ENCODE measurements around the gene ACVR2B. TPM values are rescaled to one million over a fixed set of nuclear protein-coding genes. Genes with fewer than 3 reads are reported as not detected.

The ACVR2B gene
- total RNA-seq, 1 donor from 2014 or later = 10.4 TPM

DNA sequence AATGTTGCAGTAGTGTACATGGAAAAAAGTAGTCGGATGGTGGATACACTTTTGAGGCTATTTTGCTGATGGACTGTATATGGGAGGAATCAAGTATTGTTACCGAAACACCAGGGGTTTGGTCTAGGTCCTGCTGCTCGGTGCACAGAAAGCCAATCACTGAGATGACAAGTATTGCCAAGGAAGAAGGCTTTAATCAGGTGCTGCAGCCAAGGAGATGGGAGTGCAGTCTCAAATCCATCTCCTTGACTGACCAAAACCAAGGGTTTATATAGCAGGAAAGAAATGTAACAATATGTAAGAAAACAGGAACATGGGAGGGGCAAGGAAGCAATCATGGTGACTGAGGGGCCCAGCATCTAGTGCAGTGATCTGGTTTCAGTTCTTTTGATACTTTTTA is 2.8 kb upstream of the ACVR2B start:
- Mint-ChIP-seq H3K4me1 (ENCODE audit: low read depth) (peaks cover 10% of the 10 kb centered on the region), H3K4me3 (no peak overlapping the region), H3K36me3 (ENCODE audit: low read depth) (no peaks in the 10 kb centered on the region), H3K27ac (no peak overlapping the region), H3K27me3 (ENCODE audit: insufficient read depth) (peaks cover 16% of the 10 kb centered on the region), H3K9me3 (peaks cover 5% of the 10 kb centered on the region)
- no peak for DNase-seq (ENCODE audit: low spot score)
- intact Hi-C loops (cut with micrococcal nuclease) = loop anchor here (5.0 to 10.0 kb wide), 3 partner anchors 244 to 459 kb away; partner anchors contain the start of genes OXSR1 and VILL

DNA sequence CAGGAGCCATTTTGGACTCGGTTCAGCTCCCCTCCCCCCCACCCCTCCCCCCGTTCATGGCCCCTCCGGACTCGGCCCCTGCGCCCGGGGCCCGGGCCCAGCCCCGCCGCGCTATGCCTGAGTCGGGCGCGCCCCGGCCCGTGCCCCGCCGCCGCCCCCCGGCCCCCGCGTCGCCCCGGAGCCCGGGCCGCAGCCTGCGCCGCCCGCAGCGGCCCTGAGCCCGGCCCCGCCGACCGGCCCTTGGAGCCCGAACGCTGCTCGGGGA is 155 bp downstream of the ACVR2B start:
- H3K27me3 Mint-ChIP-seq (ENCODE audit: insufficient read depth) = peaks cover 15% of the 10 kb centered on the region
- H3K4me1 Mint-ChIP-seq (ENCODE audit: low read depth) = peaks cover 10% of the 10 kb centered on the region
- intact Hi-C loops (cut with micrococcal nuclease) = loop anchor here (1.0 to 10.0 kb wide), 6 partner anchors 108 to 599 kb away; partner anchors contain the start of genes ACAA1, OXSR1, VILL and WDR48
- H3K36me3 Mint-ChIP-seq (ENCODE audit: low read depth) = no peaks in the 10 kb centered on the region
- DNase-seq (ENCODE audit: low spot score) = no peak
- no peak overlapping the region for H3K27ac Mint-ChIP-seq
- H3K9me3 Mint-ChIP-seq = peaks cover 5% of the 10 kb centered on the region
- H3K4me3 Mint-ChIP-seq = no peak overlapping the region

DNA sequence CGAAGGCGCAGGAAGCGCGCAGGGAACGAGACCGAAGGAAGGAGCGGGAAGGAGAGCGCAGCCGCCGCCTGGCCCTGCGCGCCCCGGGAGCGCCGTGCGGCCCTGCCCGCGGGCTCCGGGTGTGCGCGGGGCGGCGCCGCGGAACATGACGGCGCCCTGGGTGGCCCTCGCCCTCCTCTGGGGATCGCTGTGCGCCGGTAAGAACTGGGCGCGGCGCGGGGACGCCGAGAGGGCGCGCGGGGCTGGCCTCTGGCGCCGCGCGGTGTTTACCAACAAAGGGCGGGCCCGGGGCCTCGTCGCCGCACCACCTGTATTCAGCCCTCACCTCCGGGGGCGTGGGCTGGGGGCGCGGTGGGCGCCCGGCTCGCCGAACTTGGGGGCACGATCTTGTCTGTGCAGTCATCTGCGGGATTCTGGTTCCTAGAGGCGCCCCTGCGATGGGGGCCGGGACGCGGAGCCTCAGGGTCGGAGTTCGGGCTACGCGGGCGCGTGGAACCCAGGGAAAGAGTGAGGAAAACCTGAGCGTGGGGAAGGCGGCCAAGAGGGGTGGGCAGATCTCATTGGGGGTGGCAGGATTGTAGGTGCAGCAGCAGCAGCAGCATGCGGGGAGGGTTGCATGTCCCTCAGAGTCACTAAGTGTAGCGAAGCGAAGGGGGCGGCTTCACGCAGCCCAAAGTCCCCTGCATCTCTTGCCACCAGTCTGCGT is 641 bp downstream of the ACVR2B start:
- DNase-seq (ENCODE audit: low spot score) = peak; percentile 26
- intact Hi-C loops (cut with micrococcal nuclease) = loop anchor here (2.0 to 10.0 kb wide), 4 partner anchors 247 to 598 kb away; partner anchors contain the start of genes OXSR1, VILL and WDR48
- H3K4me3 Mint-ChIP-seq = peak overlapping the region; percentile 97
- peak overlapping the region; percentile 80 for H3K27ac Mint-ChIP-seq
- no peaks in the 10 kb centered on the region for H3K36me3 Mint-ChIP-seq (ENCODE audit: low read depth)
- peaks cover 15% of the 10 kb centered on the region for H3K27me3 Mint-ChIP-seq (ENCODE audit: insufficient read depth)
- H3K9me3 Mint-ChIP-seq = peaks cover 5% of the 10 kb centered on the region
- H3K4me1 Mint-ChIP-seq (ENCODE audit: low read depth) = peaks cover 10% of the 10 kb centered on the region

DNA sequence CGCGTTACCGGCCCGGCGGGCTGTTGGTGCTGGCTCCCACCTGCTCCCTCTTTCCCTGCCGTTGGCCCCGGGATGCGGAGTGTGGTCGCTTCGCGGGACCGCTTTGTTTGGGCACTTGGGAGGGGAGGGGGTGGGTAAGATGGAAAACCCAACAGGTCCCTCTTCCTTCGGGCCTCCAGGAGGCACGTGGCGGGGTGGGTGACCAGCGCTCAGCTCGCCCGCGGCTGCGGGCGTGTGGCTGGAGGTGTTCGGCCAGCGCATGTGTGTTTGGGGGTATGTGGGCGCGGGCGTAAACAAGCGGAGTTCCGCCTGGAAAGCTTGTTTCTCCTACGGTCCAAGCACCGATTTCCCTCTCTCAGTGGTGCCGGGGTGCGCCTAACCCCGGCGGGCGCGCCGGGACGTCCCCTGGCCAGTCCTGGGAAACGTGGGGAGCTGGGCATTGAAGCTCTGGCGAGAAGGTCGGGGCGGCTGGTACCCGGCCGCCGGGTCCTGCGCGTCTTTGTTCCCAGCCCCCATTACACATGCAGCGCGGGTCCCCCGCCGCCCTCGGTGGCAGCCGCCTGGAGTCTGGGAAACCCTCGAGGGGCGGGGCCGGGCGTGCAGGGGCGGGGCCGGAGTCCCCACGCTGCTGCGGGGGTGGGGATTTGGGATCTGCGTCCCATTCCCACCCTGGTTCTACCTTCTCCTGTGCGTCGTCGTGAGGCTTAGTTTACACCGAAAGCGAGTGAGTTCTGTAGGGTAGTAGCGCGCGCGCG is 1.4 kb downstream of the ACVR2B start:
- H3K4me1 Mint-ChIP-seq (ENCODE audit: low read depth) = peaks cover 10% of the 10 kb centered on the region
- peak overlapping the region; percentile 97 for H3K4me3 Mint-ChIP-seq
- intact Hi-C loops (cut with micrococcal nuclease) = loop anchor here (1.0 to 10.0 kb wide), 5 partner anchors 41 to 598 kb away; partner anchors contain the start of genes EXOG, OXSR1, VILL and WDR48
- peak; percentile 12 for DNase-seq (ENCODE audit: low spot score)
- peak overlapping the region; percentile 80 for H3K27ac Mint-ChIP-seq
- no peaks in the 10 kb centered on the region for H3K36me3 Mint-ChIP-seq (ENCODE audit: low read depth)
- H3K27me3 Mint-ChIP-seq (ENCODE audit: insufficient read depth) = peaks cover 15% of the 10 kb centered on the region
- H3K9me3 Mint-ChIP-seq = peaks cover 5% of the 10 kb centered on the region

DNA sequence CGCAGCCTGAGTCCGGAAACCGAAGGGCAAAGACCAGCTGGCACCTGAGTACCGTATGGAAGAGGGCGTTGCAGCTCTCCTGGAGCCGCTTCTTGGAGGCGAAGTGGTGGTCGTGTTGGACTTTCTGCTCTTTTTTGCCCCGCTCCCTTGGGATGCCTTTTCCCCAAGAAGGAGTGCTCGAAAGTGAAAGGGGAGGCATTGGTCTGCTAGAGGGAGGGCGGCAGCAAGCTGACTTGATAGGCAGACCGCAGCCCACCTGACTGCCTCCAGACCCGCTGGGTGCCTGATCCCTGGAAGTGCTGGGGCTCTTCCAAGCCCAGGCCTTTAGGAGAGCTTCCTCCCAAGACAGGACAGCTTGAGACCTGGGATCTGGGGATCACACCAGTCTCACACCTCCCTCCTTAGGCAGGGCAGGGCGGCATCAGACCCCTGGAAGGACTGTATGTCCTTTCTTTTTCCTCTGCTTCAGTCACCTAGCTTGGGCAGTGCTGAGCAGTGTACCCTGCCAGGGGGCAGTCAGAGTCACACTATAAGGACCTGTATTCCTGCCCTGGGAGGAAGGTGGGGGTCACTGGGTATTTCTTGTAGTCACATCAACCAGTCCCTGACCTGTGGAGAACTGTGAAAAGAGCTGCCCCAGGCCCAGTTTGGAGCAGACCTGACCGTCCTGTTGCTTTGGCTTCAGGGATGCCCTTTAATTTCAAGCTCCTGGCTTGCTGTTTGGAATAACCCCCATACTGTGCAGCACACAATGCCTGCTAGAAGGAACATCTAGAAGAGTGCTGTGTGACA is 2.1 kb downstream of the ACVR2B start:
- peaks cover 1% of the 10 kb centered on the region for H3K9me3 Mint-ChIP-seq
- H3K36me3 Mint-ChIP-seq (ENCODE audit: low read depth) = no peaks in the 10 kb centered on the region
- H3K4me3 Mint-ChIP-seq = peak overlapping the region; percentile 97
- no peak for DNase-seq (ENCODE audit: low spot score)
- peak overlapping the region; percentile 74 for H3K27ac Mint-ChIP-seq
- peaks cover 10% of the 10 kb centered on the region for H3K4me1 Mint-ChIP-seq (ENCODE audit: low read depth)
- H3K27me3 Mint-ChIP-seq (ENCODE audit: insufficient read depth) = peaks cover 15% of the 10 kb centered on the region
- intact Hi-C loops (cut with micrococcal nuclease) = loop anchor here (1.0 to 10.0 kb wide), 3 partner anchors 40 to 597 kb away; partner anchors contain the start of genes EXOG, OXSR1 and WDR48

DNA sequence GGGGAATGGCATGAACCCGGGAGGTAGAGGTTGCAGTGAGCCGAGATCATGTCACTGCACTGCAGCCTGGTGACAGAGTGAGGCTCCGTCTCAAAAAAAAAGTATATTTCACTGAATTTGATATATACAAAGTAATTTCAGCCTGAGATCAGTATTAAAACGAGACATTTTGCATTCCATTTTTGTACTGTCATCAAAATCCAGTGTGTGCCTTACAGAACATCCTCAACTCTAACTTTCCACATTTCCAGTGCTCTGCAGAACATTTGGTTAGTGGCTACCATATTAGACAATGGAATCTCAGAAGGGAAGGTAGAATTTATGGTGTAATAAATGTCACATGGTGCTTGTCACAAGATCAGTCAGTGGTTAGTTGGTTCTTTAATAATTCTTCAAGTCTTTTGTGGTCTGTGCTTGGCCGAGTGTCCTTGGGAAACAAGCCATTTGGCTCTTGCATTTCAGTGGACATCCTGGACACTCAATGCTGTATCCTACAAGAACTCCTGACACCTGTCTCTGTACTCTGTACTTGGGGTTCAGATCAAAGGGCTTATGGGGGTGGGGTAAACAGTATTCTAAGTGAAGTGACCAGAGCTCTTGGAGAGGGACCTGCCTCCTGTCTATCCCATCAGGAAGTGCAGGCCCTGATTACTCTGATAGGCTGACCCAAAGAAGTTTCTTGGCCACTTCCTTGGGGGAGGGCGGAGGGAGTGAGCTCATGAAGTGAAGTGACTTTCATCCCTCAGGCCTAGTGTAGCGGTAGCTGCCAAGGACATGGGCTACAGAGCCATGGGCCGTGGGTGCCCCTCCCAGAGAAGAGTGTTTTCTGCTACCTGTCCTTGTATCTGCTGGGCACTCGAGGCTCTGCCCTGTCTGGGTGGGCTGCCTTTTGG is 3.7 kb downstream of the ACVR2B start:
- H3K4me1 Mint-ChIP-seq (ENCODE audit: low read depth) = peaks cover 10% of the 10 kb centered on the region
- no peaks in the 10 kb centered on the region for H3K36me3 Mint-ChIP-seq (ENCODE audit: low read depth)
- intact Hi-C loops (cut with micrococcal nuclease) = loop anchor here (10.0 kb wide), 1 partner anchor 293 kb away; the partner anchor contains the start of gene OXSR1
- H3K27ac Mint-ChIP-seq = no peak overlapping the region
- H3K4me3 Mint-ChIP-seq = no peak overlapping the region
- H3K9me3 Mint-ChIP-seq = no peaks in the 10 kb centered on the region
- peaks cover 15% of the 10 kb centered on the region for H3K27me3 Mint-ChIP-seq (ENCODE audit: insufficient read depth)
- no peak for DNase-seq (ENCODE audit: low spot score)

DNA sequence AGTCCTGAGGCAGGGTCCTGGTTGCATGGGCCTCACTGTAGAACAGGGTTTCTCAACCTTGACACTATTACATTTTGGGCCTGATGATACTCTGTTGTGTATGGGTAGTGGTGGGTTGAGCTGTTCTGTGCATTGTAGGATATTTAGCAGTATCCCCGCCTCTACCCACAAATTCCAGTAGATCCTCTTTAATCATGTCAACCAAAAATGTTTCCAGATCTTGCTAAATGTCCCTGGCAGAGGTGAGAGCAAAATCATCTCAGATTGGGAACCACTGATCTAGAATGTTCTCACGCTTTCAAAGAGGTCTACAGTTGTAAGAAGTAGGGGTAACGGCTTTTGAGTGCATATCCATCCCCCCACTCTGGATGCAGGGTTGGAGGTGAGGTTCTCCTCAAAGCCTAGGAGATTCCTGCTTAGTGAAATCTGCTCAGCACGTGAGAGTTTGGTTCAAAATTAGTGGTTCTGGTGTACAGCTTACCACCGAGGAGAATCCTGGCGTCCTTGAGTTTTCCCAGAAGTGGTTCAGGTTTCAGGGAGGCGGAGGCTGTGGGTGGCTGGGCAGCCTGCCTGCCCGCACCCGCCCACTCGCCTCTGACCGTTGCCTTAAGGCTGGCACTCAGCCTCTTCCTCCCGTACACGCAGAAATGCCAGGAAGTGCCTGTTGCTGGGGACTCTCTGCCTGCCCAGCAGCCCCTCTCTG is 5.3 kb downstream of the ACVR2B start:
- Mint-ChIP-seq H3K4me1 (ENCODE audit: low read depth) (peaks cover 3% of the 10 kb centered on the region), H3K9me3 (no peaks in the 10 kb centered on the region), H3K4me3 (no peak overlapping the region), H3K27ac (no peak overlapping the region), H3K27me3 (ENCODE audit: insufficient read depth) (peaks cover 7% of the 10 kb centered on the region), H3K36me3 (ENCODE audit: low read depth) (no peaks in the 10 kb centered on the region)
- intact Hi-C loops (cut with micrococcal nuclease) = loop anchor here (10.0 kb wide), 1 partner anchor 294 kb away; the partner anchor contains the start of gene OXSR1
- DNase-seq (ENCODE audit: low spot score) = no peak

DNA sequence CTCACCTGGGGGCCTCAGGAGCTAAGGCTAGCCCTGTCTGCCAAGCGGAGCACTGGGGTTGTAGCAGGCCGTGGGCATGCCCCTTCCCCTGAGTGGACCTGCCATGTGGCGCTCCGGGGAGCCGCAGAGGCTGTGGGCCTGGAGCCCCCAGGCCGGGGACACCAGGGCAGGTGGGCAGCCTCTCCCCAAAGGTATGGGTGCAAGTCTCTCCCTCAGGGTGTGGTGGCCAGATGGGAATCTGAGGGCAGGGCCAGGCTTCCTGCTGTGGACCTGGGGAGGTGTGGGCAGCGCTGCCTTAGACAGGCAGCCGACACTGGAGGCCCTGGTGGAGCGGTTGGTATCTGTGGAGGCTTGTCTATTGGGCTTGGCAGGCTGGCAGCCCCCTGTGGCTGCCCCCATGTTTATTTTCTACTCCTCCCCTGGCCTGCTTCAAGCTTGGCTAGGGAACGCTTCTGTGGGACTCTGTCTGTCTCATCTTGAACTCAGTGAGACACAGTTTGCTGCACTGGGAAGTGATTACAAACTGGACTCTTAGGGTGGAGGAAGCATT is 5.9 kb downstream of the ACVR2B start:
- Mint-ChIP-seq H3K9me3 (no peaks in the 10 kb centered on the region), H3K4me1 (ENCODE audit: low read depth) (peaks cover 3% of the 10 kb centered on the region)

DNA sequence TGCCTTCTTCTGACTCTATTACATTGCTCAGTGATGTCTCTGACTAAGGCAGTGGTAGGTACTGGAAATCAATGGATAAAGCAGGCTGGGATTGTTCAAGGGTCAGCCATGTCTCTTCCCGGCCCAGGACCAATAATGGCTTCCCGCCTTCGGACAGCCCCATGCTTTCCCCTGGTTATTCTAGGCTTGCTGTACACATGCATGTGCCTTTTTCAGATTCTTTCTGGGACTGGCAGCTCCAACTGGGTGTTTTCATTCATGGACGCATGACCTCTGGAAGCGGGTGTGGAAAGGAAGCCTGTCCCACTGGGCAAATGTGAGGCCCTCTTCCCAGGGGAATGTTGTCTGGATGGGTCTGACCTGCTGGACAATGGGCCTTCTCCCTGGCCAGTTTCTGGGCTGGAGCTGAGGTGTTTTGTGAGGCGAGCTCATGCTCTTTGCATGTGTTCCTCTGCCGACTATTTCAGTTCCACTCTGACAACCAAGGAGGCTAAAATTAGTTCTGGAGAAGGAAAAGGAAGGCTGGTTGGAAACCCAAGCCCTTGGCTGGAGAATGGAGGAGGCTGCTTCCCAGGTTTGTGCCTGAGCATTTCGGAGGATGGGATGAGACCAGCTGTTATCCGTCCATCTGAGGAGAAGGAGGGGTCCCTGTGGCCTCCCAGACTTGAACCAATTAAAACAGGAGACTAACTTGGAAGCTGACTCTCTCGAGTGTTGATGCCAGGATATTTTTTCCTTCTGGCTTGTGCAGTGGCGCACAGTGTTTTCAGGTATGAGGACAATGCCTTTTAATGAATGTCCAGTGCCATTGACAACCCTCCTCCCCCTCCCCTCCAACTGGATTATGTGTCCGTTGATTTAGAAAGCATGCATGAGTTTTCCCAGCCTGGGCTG is 6.9 kb downstream of the ACVR2B start:
- Mint-ChIP-seq H3K4me1 (ENCODE audit: low read depth) (peaks cover under 1% of the 10 kb centered on the region), H3K36me3 (ENCODE audit: low read depth) (peaks cover 3% of the 10 kb centered on the region), H3K4me3 (no peak overlapping the region), H3K27ac (no peak overlapping the region), H3K27me3 (ENCODE audit: insufficient read depth) (peaks cover 2% of the 10 kb centered on the region), H3K9me3 (peaks cover 3% of the 10 kb centered on the region)
- no peak for DNase-seq (ENCODE audit: low spot score)
- intact Hi-C loops (cut with micrococcal nuclease) = no loop called here

More for the DNA sequence above, 5.9 kb downstream of the ACVR2B start:
- H3K4me3 Mint-ChIP-seq = no peak overlapping the region
- H3K36me3 Mint-ChIP-seq (ENCODE audit: low read depth) = peaks cover 3% of the 10 kb centered on the region
- H3K27me3 Mint-ChIP-seq (ENCODE audit: insufficient read depth) = peaks cover 5% of the 10 kb centered on the region
- no peak for DNase-seq (ENCODE audit: low spot score)
- intact Hi-C loops (cut with micrococcal nuclease) = loop anchor here (10.0 kb wide), 1 partner anchor 295 kb away; the partner anchor contains the start of gene OXSR1
- no peak overlapping the region for H3K27ac Mint-ChIP-seq

DNA sequence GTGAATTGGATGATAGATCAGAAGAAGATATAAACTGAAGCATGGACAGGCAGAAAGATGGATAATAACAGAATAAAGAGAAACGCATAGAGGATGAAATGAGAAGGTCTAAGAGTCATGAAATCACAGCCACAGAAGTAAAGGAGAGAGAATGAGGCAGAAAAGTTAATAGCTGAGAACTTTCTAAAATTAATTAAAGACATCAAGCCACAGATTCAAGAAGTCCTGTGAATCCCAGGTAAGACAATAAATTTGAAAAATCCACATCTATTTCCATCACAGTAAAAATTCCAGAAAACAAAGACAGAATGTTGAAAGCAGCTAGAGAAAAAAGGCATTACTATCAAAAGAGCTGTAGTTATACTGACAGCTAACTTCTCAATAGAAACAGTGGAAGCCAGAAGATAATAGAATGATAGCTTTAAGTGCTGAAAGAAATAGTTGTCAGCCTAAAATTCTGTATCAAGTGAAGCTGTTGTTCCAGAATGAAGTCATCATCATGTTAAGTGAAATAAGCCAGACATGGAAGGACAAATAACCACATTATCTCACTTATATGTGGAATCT is 12.0 kb downstream of the ACVR2B start:
- no peaks in the 10 kb centered on the region for H3K4me1 Mint-ChIP-seq (ENCODE audit: low read depth)
- no peak for DNase-seq (ENCODE audit: low spot score)
- intact Hi-C loops (cut with micrococcal nuclease) = no loop called here
- no peak overlapping the region for H3K27ac Mint-ChIP-seq
- H3K27me3 Mint-ChIP-seq (ENCODE audit: insufficient read depth) = peaks cover 1% of the 10 kb centered on the region
- peaks cover 35% of the 10 kb centered on the region for H3K9me3 Mint-ChIP-seq
- H3K36me3 Mint-ChIP-seq (ENCODE audit: low read depth) = peaks cover 11% of the 10 kb centered on the region
- H3K4me3 Mint-ChIP-seq = no peak overlapping the region
